GM19452 (cell line): ENCODE data around the gene ODF2.
"Not testable (repeated sequence)": the region's sequence is repeated elsewhere in the genome, so short reads cannot be mapped to it uniquely, and the experiment has no call there.

Experiments
- ATAC-seq: cut with Tn5 transposase; IDR thresholded peaks from one replicate; pipeline ENCODE4 v1.9.1; 2021; ENCODE audit not compliant: unreplicated experiment

The ODF2 gene

DNA sequence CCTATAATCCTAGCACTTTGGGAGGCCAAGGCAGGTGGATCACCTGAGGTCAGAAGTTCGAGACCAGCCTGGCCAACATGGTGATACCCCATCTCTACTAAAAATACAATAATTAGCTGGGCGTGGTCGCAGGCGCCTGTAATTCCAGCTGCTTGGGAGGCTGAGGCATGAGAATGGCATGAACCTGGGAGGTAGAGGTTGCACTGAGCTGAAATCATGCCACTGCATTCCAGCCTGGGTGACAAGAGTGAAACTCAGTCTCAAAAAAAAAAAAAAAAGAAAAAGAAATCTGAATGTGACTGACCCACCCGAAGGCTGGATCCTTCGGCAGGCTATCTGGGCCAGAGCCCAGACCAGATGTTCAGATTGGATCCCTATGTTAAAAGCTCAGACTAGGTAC lies 32.5 kb upstream of the ODF2 start:
- not testable (repeated sequence) for ATAC-seq

DNA sequence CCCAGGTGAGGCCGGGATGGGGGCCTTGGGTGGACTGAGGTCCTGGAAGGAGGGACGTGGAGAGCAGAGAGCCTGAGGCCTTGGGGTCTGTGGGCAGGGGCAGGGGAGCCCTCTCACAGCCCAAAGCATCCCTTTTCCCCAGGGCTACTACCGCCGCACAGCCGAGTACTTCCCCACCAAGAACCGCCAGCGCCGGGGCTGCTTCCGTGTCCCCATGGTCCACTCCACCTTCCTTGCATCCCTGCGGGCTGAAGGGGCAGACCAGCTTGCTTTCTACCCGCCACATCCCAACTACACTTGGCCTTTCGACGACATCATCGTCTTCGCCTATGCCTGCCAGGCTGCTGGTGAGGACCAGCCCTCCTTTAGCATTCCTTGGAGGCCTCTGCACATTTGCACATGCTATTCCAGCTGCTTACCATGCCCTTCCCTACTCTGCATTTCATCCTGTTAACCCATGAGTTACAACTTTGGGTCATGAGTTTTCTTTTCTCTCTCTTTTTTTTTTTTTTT lies 31.5 kb upstream of the ODF2 start:
- ATAC-seq, result no peak

DNA sequence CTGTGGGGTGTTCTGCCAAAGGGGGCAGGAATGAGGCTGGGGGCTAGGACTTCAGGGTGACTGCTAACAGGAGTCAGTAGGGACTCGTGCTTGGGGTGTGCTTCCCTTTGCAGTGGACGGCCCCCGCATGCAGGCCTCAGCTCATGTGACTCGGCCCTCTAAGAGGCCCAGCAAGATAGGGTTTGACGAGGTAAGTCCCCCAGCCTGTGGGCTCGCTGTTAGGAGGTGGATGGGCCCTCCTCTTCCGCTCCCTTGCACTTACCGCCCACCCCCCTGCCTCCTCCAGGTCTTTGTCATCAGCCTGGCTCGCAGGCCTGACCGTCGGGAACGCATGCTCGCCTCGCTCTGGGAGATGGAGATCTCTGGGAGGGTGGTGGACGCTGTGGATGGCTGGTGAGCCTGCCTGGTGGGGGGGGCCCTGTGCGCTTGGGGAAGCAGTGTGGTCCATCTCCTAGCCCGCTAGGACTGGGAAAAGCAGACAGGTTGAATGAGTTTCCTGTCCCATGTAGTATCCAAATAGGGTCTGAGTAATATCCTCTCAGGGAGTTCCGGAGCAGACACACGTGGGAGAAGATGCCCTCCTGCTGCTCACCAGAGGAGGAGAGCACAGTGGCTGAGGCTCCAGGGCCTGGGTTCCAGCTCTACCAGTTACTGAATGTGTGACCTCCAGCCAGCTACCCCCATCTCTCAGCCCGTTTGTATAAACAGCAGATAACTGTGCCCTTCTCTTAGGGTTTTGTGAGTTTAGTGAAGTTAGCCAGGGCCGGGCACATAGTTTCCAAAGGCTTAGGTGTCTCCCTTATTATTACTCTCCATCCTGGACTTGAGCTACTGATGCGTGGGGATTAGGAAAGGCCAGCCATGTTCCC lies 26.9 kb upstream of the ODF2 start:
- no peak for ATAC-seq

DNA sequence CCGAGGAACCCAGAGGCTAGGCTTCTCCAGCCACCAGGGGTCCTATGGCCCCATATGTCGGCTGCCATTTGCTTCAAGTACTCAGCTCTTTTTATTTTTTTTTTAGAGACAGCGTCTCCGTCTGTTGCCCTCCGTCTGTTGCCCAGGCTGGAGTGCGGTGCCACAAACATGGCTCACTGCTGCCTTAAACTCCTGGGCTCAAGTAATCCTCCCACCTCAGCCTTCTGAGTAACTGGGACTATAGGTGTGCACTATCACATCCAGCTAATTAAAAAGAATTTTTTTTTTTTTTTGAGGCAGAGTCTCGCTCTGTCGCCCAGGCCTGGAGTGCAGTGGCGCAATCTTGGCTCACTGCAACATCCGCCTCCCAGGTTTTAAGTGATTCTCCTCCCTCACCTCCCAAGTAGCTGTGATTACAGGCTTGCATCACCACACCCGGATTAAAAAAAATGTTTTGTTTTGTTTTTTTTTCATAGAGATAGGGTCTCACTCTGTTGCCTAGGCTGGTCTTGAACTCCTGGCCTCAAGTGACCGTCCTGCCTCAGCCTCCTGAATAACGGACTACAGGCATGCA lies 26.2 kb upstream of the ODF2 start:
- ATAC-seq, result no peak

DNA sequence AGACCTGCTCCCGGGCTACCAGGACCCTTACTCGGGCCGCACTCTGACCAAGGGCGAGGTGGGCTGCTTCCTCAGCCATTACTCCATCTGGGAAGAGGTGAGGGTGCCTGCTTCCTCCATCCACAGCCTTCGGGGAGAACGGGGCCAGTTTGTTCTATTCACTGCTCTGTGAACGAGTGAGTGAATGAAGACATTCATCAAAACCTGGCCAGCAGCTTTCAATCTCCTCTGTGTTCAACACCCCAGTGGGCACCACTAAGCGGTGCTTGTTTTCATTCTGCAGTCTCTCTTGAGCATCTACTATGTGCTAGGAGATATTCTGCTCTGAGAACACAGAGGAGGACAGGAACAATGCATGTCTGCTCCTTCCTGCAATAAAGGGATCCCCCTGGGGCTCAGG lies 24.6 kb upstream of the ODF2 start:
- no peak for ATAC-seq

DNA sequence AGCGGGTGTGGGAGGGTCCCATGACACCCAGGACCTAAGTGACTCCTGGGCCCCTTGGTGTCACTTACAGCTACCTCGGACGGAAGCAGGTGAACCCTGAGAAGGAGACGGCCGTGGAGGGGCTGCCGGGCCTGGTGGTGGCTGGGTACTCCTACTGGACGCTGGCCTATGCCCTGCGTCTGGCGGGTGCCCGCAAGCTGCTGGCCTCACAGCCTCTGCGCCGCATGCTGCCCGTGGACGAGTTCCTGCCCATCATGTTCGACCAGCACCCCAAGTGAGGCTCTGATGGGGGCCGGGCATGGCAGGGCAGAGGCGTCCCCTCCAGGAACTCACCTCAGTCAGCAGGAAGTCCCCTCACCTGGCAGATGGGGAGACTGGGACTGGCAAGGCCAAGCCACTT lies 21.5 kb upstream of the ODF2 start:
- no peak for ATAC-seq

DNA sequence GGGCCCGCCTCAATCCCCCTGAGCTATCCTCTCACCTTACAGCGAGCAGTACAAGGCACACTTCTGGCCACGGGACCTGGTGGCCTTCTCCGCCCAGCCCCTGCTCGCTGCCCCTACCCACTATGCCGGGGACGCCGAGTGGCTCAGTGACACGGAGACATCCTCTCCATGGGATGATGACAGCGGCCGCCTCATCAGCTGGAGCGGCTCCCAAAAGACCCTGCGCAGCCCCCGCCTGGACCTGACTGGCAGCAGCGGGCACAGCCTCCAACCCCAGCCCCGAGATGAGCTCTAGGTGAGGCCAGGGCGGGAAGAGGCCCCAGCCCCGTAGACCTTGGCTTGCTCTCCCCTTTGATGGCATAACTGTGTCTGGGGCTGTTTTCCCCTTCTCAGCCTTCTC lies 20.2 kb upstream of the ODF2 start:
- no peak for ATAC-seq

DNA sequence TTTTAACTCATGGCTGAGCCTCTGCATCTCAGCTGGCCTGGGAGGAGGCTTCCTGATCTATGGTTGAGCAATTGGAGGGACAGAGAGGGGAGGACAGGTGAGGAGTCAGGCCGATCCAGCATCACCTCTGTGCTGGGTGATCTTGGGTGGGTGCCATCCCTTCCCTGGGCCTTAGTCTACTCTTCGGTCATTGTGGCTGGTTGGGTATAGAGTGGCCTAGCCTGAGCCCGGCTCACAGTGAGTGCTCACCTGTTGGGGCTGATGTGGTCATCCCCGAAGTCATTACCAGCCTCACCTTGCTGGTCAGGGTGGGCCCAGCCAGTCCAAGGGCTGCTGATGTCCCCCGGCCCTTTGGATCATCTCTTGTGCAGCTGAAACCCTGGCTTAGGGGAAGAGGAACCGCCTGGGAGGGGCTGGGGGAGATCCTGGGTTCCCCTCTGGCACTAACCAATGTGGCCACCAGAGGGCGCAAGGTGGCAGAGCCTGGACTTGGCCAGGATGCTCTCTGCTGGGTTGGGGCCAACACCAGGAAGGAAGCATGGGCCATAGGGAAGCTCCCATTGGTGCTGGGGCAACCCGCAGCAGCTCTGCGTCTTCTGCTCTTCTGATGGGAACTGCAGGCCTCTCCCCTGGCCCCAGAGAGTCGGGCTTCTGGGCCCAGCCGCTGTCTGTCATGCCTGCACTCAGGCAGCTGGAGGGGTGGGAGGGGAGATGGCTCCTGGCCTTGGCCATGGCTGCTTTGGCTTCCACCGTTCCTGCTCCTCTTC lies 17.3 kb upstream of the ODF2 start:
- no peak for ATAC-seq

DNA sequence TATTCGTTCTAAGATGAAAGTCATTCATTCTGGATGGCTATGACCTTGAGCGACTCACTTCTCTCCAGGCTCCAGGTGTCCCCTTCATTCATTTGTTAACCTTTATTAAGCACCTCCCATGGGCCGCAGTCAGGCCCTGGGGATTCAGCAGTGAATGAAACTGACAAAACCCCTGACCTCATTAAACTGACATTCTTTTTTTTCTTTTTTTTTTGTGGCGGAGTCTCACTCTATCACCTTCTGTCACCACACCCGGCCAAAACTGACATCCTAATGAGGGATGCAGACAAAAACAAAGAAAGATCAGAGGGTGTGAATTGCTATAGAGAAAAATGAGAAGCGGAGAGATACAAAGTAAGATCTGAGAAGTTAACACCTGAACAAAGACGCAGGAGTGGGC lies 16.5 kb upstream of the ODF2 start:
- ATAC-seq, result no peak

DNA sequence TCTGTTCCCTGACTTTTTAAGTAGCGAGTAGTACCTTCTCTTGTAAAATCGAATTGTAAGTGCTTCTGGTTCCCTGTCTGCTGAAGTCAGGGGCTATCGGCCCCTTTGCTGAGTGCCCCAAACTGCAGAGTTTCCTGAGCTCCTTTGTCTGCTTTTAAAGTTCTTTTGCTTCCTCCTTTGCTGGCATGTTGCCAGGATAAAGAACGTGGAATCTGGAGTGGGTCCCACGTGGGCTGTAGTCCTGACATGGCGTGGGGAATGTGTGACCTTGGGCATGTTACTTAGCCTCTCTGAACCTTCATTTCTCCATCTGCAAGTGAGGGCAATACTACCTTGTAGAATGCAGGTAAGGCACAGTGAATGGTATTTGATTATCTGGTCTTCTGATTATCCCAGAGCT lies 13.7 kb upstream of the ODF2 start:
- ATAC-seq, result no peak

DNA sequence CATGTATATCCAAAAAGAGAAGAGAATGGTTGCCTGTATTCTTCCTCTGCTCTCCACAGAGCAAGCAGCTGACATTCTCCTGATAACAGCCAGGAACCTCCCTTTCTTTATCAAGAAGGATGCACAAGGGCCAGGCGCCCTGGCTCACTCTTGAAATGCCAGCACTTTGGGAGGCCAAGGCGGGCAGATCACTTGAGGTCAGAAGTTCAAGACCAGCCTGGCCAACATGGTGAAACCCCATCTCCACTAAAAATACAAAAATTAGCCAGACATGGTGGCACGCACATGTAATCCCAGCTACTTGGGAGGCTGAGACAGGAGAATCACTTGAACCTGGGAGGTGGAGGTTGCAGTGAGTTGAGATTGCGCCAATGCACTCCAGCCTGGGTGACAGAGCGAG lies 9.3 kb upstream of the ODF2 start:
- ATAC-seq, result not testable (repeated sequence)

DNA sequence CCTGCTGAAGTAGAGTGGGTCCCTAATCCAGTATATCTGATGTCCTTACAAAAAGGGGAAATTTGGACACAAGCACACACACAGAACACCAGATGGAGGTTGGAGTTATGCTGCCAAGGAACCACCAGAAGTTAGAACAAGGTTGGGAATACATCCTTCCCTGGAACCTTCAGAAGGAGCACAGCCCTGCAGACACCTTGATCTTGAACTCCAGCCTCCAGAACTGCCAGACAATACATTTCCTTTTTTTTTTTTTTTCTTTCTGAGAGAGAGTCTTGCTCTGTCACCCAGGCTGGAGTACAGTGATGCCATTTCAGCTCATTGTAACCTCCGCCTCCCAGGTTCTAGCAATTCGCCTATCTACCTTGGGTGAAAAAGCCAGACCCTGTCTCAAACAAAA lies 7.1 kb upstream of the ODF2 start:
- no peak for ATAC-seq

DNA sequence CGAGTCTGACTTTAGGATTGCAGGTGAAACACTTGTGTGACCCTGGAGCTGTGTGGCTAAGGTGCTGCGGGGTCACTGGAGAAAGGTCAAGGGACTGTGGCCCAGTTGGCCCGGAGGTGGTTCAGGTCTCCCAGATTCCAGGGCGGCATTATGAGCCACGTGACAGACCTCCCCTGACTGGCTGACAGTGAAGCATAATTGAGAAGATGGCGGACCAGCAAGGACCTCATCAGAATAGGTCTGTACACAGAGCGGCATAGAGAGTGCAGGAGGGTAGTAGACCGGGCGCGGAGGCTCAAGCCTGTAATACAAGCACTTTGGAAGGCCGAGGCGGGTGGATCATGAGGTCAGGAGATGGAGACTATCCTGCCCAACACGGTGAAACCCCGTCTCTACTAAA lies 815 bp upstream of the ODF2 start:
- ATAC-seq, result no peak

DNA sequence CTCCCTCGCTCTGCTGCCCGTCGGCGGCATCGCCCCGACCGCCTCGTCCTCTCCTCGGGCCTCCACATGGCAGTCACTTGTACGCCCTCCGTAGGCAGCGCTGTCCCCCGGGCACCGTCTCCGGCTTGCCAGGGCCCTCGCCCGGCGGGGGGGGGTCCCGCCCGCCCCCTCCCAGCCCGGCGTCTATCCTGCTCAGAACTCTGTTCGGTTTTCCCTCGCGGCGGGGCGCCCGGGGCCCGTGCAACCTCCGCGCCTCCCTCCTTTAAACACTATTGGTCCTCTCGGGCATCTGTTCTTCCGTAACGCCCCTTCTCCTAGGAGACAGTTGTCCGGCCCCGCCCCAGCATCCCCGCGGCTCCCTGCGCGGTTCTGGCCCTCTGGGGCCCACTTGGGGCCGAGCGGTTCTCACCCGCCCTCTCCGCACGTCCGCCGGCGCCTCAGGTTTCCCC lies 831 bp downstream of the ODF2 start:
- ATAC-seq, result peak; percentile 56

DNA sequence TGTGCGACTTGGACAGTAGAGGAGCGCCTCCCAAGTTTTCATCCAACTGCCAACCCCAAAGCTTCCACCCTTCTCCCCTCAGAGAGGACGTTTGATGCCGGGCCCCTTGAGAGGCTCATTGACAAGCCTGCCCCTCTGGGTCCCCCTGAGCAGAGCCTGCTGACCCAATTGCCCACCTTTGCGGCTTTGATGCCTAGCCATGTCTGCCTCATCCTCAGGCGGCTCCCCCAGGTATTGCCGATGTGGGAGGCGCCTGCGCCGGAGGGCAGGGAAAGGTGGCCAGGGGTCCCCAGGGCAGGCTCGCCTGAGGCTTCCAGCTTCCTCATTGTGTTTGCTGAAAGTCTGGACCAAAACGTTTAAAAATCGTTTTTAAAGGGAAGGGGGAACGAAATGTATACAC lies 1.4 kb downstream of the ODF2 start:
- ATAC-seq, result no peak

DNA sequence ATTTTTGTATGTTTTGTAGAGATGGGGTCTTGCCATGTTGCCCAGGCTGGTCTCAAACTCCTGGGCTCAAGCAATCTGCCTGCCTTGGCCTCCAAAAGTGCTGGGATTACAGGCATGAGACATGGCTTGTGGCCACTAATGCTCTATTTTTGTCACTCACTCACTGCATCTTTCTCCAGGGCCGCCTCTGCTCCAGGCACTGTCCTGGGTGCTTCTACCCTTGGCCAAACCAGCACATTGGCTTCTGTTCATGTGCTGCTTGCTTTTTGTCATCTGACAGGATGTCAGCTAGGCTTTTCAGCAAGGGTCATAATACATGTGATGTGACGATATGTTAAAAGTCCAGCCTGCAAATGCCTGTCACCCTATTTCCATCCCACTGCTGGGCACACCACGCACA lies 3.2 kb downstream of the ODF2 start:
- ATAC-seq, result no peak

DNA sequence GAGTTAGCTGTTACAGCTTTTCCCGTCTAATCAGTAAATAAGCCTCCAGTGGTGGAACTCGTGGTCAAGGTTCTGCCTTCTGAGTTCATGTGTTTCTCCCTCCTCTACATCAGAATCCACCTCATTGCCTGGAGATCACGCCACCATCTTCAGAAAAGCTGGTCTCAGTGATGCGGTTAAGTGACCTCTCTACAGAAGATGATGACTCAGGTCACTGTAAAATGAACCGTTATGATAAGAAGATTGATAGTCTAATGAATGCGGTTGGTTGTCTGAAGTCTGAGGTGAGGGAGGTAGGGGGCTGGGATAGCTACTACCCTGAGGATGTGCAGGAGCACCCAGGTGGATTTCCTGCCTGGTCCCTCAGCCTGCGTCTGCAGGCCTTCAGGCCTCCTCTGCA lies 13.3 kb downstream of the ODF2 start:
- no peak for ATAC-seq

DNA sequence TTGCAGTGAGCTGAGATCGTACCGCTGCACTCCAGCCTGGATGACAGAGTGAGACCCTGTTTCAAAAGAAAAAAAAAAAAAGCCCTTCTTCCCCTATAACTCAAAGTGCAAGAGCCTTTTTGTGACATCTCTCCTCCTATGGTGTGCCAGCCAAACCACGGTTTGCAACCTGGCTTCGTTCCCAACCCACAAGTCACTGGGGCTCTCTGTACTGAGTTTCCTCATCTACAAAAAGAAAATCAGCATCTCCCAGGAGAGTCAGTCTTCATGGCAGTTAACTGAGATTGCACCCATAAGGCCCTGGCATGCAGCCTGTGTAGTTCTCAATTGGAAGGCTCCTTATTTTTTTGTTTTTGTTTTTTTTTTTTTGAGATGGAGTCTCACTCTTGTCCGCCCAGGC lies 14.8 kb downstream of the ODF2 start:
- no peak for ATAC-seq

DNA sequence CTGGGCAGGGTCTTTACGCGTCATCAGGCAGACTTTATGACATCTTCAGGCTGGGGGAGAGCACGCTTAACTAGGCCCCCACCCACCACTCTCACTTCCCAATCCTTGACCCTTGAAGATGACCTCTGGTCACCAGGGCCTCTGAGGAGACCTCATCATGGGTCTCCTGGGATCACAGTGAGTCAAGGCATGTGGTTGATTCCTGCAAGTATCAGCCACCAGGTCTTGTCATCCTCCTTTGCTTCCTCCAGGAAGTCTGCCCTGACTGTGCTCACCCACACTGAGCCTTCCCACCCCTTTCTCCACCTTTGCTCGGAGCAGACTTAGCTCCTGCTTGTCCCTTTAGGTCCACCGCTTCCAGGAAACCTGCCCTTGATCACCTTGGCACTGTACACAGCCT lies 17.3 kb downstream of the ODF2 start:
- no peak for ATAC-seq

DNA sequence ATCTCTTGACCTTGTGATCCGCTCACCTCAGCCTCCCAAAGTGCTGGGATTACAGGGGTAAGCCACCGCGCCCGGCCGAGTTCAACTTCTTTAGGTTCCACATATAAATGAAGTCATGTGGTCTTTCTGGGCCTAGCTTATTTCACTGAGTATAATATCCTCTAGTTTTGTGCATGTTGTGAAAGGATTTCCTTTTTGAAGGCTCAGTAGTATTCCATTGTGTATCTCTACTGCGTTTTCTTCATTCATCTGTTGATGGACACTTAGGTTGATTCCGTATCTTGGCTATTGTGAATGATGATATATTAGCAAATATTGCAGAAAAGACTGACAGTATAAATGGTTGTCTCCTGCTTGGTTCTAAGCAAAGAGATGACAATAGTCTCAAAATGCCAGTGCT lies 20.1 kb downstream of the ODF2 start:
- ATAC-seq, result no peak

DNA sequence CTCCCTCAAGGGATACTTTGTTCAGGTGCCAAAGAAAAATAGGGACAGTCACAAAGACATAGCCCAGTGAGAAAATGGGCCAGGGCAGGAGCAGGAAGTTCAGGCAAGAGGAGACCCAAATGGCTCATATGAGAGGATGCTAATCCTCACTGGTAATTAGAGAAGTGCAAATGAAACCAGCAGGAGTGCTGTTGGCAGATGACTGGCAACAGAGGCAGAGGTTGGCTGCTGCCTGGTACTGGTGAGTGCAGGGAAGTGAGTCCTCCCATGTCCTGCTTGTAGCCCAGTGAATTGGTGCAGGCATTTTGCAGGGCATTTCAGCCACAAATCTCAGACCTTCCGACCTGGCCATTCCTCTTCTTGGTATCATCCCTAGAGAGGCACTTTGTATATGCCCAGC lies 23.5 kb downstream of the ODF2 start:
- ATAC-seq, result no peak

DNA sequence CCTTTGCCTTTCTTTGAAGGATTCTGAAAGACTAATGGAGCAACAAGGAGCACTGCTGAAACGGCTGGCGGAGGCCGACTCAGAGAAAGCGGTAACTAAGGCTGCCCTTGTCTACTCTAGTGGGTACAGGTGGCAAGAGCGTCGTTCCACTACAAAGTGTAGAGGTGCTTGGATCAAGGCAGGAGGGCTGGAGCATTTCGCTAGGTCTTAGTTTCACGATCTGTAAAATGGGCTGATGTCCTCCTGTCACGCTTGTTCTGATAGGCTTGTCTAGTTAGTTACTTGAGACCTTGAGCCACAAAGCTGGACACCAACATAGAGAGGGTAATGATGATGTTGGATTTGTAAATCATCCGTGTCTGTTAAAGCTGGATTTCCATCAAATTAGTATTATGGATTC lies 25.8 kb downstream of the ODF2 start:
- ATAC-seq, result no peak
